Adrenal gland (tissue), 12 donors: Measurements from ENCODE around the gene UCHL5. TPM values are rescaled to one million over a fixed set of nuclear protein-coding genes. Genes with fewer than 3 reads are reported as not detected.

Experiments used
- DNase-seq, 7 donors: peaks; one replicate each; pipeline ENCODE4 v3.0.0-alpha.2; 2019 to 2020
- H3K27ac ChIP-seq, 5 donors: fragments of 200-600 bp; sonication (generic) in 4 of 5; 1 replicate in 3 of 5; 2 replicates in 2 of 5; pipeline versions ENCODE4 v1.5.1 to v1.8.0; 2016 to 2020; ENCODE audit warnings: mild to moderate bottlenecking in 1 of 5
- H3K27me3 ChIP-seq: fragments of 200-600 bp; 2 replicates; pipeline ENCODE4 v1.8.0; 2021
- H3K36me3 ChIP-seq, 2 donors: fragments of 200-600 bp; replicated peaks in 1 of 2; 1 replicate in 1 of 2; 2 replicates in 1 of 2; pipeline versions ENCODE4 v1.5.1 to v1.8.0; 2018 to 2022
- H3K4me1 ChIP-seq, 2 donors: fragments of 200-600 bp; replicated peaks in 1 of 2; 1 replicate in 1 of 2; 2 replicates in 1 of 2; pipeline versions ENCODE4 v1.5.1 to v1.8.0; 2018 to 2021
- H3K4me3 ChIP-seq, 4 donors: fragments of 200-600 bp; sonication (generic) in 3 of 4; one replicate each; pipeline ENCODE4 v1.5.1; 2016 to 2018
- H3K9me3 ChIP-seq, 3 donors: fragments of 200-600 bp; sonication (generic) in 1 of 3; replicated peaks in 1 of 3; 1 replicate in 2 of 3; 2 replicates in 1 of 3; pipeline versions ENCODE4 v1.5.1 to v1.8.0; 2016 to 2021
- POLR2A ChIP-seq, 2 donors: fragments of 450-650 bp; IDR thresholded peaks; one replicate each; pipeline ENCODE4 v1.6.1; 2017; ENCODE audit warnings: antibody characterized with exemption in 2 of 2, mild to moderate bottlenecking in 2 of 2, moderate library complexity in 1 of 2
- WGBS, 4 donors: extraction: QIAGEN DNeasy Blood & Tissue Kit in 2 of 4; methylation state at CpG; one replicate each; pipeline versions ENCODE4 v1.1.5 to v1.1.7; 2013 to 2017; 5-methylcytosine and 5-hydroxymethylcytosine counted together
- intact Hi-C, 2 donors: fragments of 100-400 bp; cut with DNase I; formaldehyde crosslinking; loops; one replicate each; pipeline versions ENCODE4 v1.14.1 to v1.15.0; 2022 to 2023
- polyA plus RNA-seq, 3 donors: library from polyadenylated mRNA; stranded (reverse); fragments of 200-250 nt in 2 of 3; fragments of 350-450 nt in 1 of 3; fragmentation: Illumina TruSeq in 1 of 3; extraction: RNeasy Lipid Tissue Mini Kit (QIAGEN cat#74804) in 1 of 3; gene quantifications; one replicate each; pipeline ENCODE4 v1.2.3, GENCODE V29; 2013 to 2014
- total RNA-seq, 9 donors: library from RNA; depleted of rRNA in 4 of 9; stranded (reverse); fragments of >200 nt in 4 of 9; fragments of 120-200 nt in 1 of 9; fragmentation: NEBNext Ultra II Directional in 1 of 9; extraction: Animal tissue kit (Norgen Biotek cat#: 25700) in 1 of 9; gene quantifications; one replicate each; pipeline versions ENCODE4 v1.1.0 to v1.2.4, GENCODE V29; 2013 to 2023
- TF ChIP-seq, protein P1 (sequence below), 6 experiments: fragments of 450-650 bp in 4 of 6; fragments of 200-600 bp in 2 of 6; sonication (generic) in 1 of 6; IDR thresholded peaks; 1 replicate in 5 of 6; 2 replicates in 1 of 6; pipeline versions ENCODE4 v1.5.1 to v1.8.0; 2016 to 2021; ENCODE audit warnings: antibody characterized with exemption in 6 of 6, mild to moderate bottlenecking in 2 of 6, moderate library complexity in 1 of 6
- donor health status: healthy with polysubstance abuse.
- donor health status: Bipolar disorder and iron deficiency.
- donor health status: DM: yes; HTN: yes; CAD: no.
- donor health status: DM: no; HTN: no; CAD: no.
- donor health status: DM: no; HTN: no; CAD: no.
- donor health status: DM: yes; HTN: yes; CAD: no.

The UCHL5 gene
- total and polyA plus RNA-seq, 12 donors: 9.3 to 71.9 (median 24.8) TPM

DNA sequence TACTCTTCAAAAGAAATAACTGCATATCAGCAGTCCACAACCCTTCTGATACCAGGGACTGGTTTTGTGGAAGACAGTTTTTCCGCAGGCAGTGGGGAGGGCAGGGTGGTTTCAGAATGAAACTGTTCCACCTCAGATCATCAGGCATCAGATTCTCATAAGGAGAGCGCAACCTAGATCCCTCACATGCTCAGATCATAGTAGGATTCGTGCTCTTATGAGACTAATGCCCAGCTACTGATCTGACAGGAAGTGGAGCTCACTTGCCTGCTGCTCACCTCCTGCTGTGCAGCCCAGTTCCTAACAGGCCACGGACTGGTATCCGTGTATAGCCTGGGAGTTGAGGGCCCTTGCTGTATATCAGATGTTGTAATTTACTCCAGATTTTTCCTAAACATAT lies 11.8 kb upstream of the UCHL5 start:
- TF ChIP-seq, protein P1, sequence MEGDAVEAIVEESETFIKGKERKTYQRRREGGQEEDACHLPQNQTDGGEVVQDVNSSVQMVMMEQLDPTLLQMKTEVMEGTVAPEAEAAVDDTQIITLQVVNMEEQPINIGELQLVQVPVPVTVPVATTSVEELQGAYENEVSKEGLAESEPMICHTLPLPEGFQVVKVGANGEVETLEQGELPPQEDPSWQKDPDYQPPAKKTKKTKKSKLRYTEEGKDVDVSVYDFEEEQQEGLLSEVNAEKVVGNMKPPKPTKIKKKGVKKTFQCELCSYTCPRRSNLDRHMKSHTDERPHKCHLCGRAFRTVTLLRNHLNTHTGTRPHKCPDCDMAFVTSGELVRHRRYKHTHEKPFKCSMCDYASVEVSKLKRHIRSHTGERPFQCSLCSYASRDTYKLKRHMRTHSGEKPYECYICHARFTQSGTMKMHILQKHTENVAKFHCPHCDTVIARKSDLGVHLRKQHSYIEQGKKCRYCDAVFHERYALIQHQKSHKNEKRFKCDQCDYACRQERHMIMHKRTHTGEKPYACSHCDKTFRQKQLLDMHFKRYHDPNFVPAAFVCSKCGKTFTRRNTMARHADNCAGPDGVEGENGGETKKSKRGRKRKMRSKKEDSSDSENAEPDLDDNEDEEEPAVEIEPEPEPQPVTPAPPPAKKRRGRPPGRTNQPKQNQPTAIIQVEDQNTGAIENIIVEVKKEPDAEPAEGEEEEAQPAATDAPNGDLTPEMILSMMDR (IDR thresholded peaks at IDR 0.05): no peak
- no peak for TF ChIP-seq POLR2A (IDR thresholded peaks at IDR 0.05)
- no peak for DNase-seq
- intact Hi-C loops: no loop called here
- H3K4me1 ChIP-seq: peaks cover 9 to 15% of the 10 kb centered on the region in 2 donors
- H3K9me3 ChIP-seq: no peaks in the 10 kb centered on the region
- no peak overlapping the region for H3K27ac ChIP-seq
- no peak overlapping the region for H3K4me3 ChIP-seq
- WGBS, 4 donors: 66 to 75% (median 69%) methylated on average over 5 of the region's 5 CpGs
- no peaks in the 10 kb centered on the region for H3K36me3 ChIP-seq
- H3K27me3 ChIP-seq: no peaks in the 10 kb centered on the region

DNA sequence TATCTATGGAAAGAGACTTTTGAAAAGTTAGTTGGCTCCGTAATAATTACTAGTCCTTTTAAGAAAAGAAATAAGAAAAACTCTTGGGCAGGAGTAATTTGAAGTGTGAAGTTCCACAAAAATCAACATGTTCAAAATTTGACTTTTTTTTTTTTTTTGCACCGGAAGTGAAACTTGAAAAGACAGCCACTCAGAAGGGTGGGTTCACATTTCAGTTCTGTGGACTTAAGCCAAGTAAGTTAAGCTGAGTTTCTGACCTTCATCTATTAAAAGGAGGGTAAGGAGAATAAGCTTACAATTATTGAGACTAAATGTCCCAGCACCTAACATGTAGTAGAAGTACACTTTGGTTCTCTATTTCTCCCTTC lies 11.2 kb upstream of the UCHL5 start:
- Histone ChIP-seq H3K9me3 (no peaks in the 10 kb centered on the region), H3K4me3 (no peak overlapping the region), H3K36me3 (no peaks in the 10 kb centered on the region), H3K27me3 (no peaks in the 10 kb centered on the region), H3K4me1 (peaks cover 9 to 15% of the 10 kb centered on the region in 2 donors), H3K27ac (no peak overlapping the region)
- TF ChIP-seq, protein P1 (IDR thresholded peaks at IDR 0.05): no peak
- TF ChIP-seq POLR2A (IDR thresholded peaks at IDR 0.05): no peak
- DNase-seq: no peak
- intact Hi-C loops: no loop called here
- 59 to 68% (median 65%) methylated on average over 2 of the region's 2 CpGs for WGBS, 4 donors

DNA sequence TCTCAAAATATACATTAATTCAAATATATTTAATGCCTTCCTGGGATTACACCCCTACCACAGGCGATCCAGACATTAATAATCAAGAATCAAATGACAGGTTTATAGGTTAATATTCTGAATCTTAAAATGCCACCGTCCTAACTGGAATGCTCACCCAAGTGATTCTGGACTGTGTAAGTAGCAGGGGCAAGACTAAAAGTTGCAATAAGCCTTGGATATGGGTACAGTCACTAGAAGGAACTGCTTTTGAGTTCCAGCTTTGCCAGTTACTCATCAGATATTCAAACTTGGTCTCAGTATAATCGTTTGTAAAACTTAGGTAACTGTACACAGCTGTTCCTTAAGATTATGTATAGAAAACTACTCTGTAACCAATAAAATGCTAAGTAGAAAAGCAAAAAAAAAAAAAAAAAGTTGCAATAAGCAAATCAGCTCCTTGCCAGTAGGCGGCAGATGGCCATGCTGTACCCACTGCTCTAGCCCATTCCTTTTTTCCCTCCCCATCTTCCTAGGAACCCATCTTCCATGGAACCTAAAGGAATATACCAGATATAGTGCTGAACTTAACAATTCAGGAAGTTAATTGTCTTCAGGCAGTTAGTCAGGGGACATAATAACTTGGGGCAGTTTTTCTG lies 10.7 kb upstream of the UCHL5 start:
- H3K4me3 ChIP-seq: no peak overlapping the region
- peaks cover 9 to 17% of the 10 kb centered on the region in 2 donors for H3K4me1 ChIP-seq
- 79 to 92% (median 89%) methylated on average over 4 of the region's 4 CpGs for WGBS, 4 donors
- H3K9me3 ChIP-seq: no peaks in the 10 kb centered on the region
- TF ChIP-seq, protein P1 (IDR thresholded peaks at IDR 0.05): no peak
- H3K27me3 ChIP-seq: no peaks in the 10 kb centered on the region
- H3K36me3 ChIP-seq: no peaks in the 10 kb centered on the region
- no peak overlapping the region for H3K27ac ChIP-seq
- intact Hi-C loops: loop anchor here in 1 of 2 donors (10.0 kb wide), 1 partner anchor 45 kb away; no protein-coding TSS in a partner anchor
- no peak for DNase-seq

DNA sequence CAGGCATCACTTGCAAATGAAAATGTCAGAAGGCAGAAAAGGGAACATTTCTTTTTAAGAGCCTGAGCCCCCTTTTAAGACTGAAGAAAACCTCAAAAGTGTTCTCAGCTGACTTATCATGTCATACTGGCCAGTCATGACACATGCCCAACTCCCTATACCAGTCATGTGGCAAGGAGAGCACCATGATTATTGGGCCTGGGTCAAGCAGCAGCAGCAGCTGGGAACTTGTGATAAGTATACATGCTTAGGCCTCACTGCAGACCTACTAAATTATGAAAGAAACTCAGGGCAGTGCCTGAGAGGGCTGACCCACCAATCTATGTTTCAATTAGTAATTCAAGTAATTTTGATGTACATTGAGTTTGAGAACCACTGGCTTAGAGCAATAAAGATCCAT lies 8.9 kb upstream of the UCHL5 start:
- intact Hi-C loops: loop anchor here in 1 of 2 donors (10.0 kb wide), 1 partner anchor 47 kb away; no protein-coding TSS in a partner anchor
- TF ChIP-seq POLR2A (IDR thresholded peaks at IDR 0.05): no peak
- TF ChIP-seq, protein P1 (IDR thresholded peaks at IDR 0.05): no peak
- Histone ChIP-seq H3K36me3 (no peaks in the 10 kb centered on the region), H3K9me3 (no peaks in the 10 kb centered on the region), H3K4me1 (peaks cover 9 to 26% of the 10 kb centered on the region in 2 donors), H3K4me3 (no peak overlapping the region), H3K27me3 (no peaks in the 10 kb centered on the region), H3K27ac (no peak overlapping the region)
- no peak for DNase-seq
